ENCODE data around the gene AREL1.

DNA sequence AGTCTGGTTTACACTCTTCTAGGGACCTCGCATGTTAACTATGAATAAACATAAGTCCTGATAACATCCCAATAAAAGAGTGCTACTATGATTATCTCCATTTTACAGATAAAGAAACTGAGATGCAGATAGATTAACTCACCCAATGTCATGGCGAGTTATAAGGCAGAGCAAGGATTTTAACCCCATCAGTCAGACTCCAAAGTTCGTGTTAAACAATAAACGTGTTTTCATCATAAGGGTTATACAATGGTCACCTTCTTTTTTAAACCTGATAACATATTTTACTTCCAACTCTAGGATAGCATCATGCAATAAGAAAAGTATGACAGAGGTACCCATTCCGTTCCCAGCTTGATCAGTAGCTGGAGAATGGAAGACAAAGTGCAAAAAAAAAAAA, 1.2 kb downstream of the AREL1 start:
- TF ChIP-seq SUZ12 (IDR thresholded peaks at IDR 0.05) (no peak), FOXK2 (IDR thresholded peaks at IDR 0.05) (no peak), FOXM1 (IDR thresholded peaks at IDR 0.05; ENCODE audit: borderline replicate concordance) (no peak), CTBP1 (IDR thresholded peaks at IDR 0.05; ENCODE audit: borderline replicate concordance) (no peak), TARDBP (IDR thresholded peaks at IDR 0.05) (no peak), FOXA1 (IDR thresholded peaks at IDR 0.05) (no peak), BHLHE40 (IDR thresholded peaks at IDR 0.05; ENCODE audit: borderline replicate concordance) (no peak), ARNT (IDR thresholded peaks at IDR 0.05) (no peak), LEF1 (IDR thresholded peaks at IDR 0.05; ENCODE audit: borderline replicate concordance) (no peak), ELF4 (IDR thresholded peaks at IDR 0.05) (no peak), NFRKB (IDR thresholded peaks at IDR 0.05) (no peak)
- TF ChIP-seq, protein P1, sequence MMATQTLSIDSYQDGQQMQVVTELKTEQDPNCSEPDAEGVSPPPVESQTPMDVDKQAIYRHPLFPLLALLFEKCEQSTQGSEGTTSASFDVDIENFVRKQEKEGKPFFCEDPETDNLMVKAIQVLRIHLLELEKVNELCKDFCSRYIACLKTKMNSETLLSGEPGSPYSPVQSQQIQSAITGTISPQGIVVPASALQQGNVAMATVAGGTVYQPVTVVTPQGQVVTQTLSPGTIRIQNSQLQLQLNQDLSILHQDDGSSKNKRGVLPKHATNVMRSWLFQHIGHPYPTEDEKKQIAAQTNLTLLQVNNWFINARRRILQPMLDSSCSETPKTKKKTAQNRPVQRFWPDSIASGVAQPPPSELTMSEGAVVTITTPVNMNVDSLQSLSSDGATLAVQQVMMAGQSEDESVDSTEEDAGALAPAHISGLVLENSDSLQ (IDR thresholded peaks at IDR 0.05): no peak

Data from HEK293T (cell line).